HCT116 (cell line): ENCODE measurements around the gene NEDD4L. TPM values are rescaled to one million over a fixed set of nuclear protein-coding genes. Genes with fewer than 3 reads are reported as not detected.

Experiments
- ATAC-seq: fragments of 200-7000 bp; cut with Tn5 transposase; 2 replicates; pipeline ENCODE4 v1.9.1; 2020; ENCODE audit warnings: mild to moderate bottlenecking, moderate library complexity
- BruUV-seq: library from RNA; stranded (reverse); fragments of 400-500 nt; replicated peaks from 2 replicates; lab custom pipeline; 2021; lab: Mats Ljungman, UMichigan
- CTCF ChIA-PET: fragments of 300-600 bp; sonication (Branson Sonifier 250); formaldehyde crosslinking; loops from one replicate; lab custom pipeline; 2021; ENCODE audit warnings: antibody characterized with exemption; lab: Charles Lee
- POLR2A ChIA-PET: fragments of 300-600, 350-600 bp; sonication (Branson Sonifier 250); formaldehyde crosslinking; loops from one replicate; lab custom pipeline; 2021; ENCODE audit warnings: antibody characterized with exemption; lab: Charles Lee
- RAD21 ChIA-PET, 2 experiments: fragments of 300-600 bp; sonication (Branson Sonifier 250); formaldehyde crosslinking; loops; one replicate each; lab custom pipeline; 2023; ENCODE audit warnings: low total read pairs in 2 of 2; ENCODE audit not compliant: uncharacterized antibody in 2 of 2, unreplicated experiment in 2 of 2, low non-redundant PET in 1 of 2; lab: Charles Lee
- DNase-seq: peaks from one replicate; pipeline ENCODE4 v3.0.0-alpha.2; 2010; ENCODE audit warnings: low read depth, low spot score
- H2AFZ ChIP-seq: fragments of 200-600 bp; shearing (Covaris generic), sonication (generic); 2 replicates; pipeline ENCODE4 v1.6.1; 2017; ENCODE audit warnings: low read depth, mixed run types, mixed read lengths, antibody characterized with exemption, low read length; ENCODE audit not compliant: poor library complexity, severe bottlenecking
- H3K27ac ChIP-seq: 2 replicates; pipeline ENCODE4 v1.5.1; 2012; ENCODE audit warnings: low read depth, low read length
- H3K27me3 ChIP-seq: fragments of 200-600 bp; sonication (generic); 2 replicates; pipeline ENCODE4 v1.6.1; 2016; ENCODE audit warnings: mixed run types, low read length, mixed read lengths; ENCODE audit not compliant: insufficient read depth
- H3K36me3 ChIP-seq, 2 experiments: fragments of 200-500 bp in 1 of 2; fragments of 200-600 bp in 1 of 2; sonication (Bioruptor generic) in 1 of 2; sonication (generic) in 1 of 2; 2 replicates each; pipeline versions ENCODE4 v1.5.1 to v1.6.1; 2014 to 2016; ENCODE audit warnings: low read length in 2 of 2, inconsistent platforms in 1 of 2, mixed read lengths in 1 of 2, mixed run types in 1 of 2; ENCODE audit not compliant: insufficient read depth in 2 of 2, control insufficient read depth in 1 of 2
- H3K4me1 ChIP-seq, 2 experiments: fragments of 200-600 bp in 1 of 2; sonication (generic) in 1 of 2; 2 replicates each; pipeline versions ENCODE4 v1.5.1 to v1.6.1; 2012 to 2017; ENCODE audit warnings: low read length in 2 of 2, inconsistent platforms in 1 of 2, mild to moderate bottlenecking in 1 of 2, mixed read lengths in 1 of 2, mixed run types in 1 of 2, moderate library complexity in 1 of 2; ENCODE audit not compliant: insufficient read depth in 2 of 2, control insufficient read depth in 1 of 2
- H3K4me2 ChIP-seq: fragments of 200-600 bp; sonication (generic); 2 replicates; pipeline ENCODE4 v1.6.1; 2017; ENCODE audit warnings: mixed run types, low read length, mixed read lengths
- H3K4me3 ChIP-seq, 2 experiments: fragments of 200-600 bp in 1 of 2; sonication (generic) in 1 of 2; replicated peaks in 1 of 2; 2 replicates each; pipeline ENCODE4 v1.5.1; 2011 to 2016; ENCODE audit warnings: low read length in 2 of 2, control low read depth in 1 of 2, low read depth in 1 of 2, mild to moderate bottlenecking in 1 of 2, mixed read lengths in 1 of 2, mixed run types in 1 of 2
- H3K79me2 ChIP-seq: fragments of 200-600 bp; sonication (generic); 2 replicates; pipeline ENCODE4 v1.6.1; 2017; ENCODE audit warnings: mild to moderate bottlenecking, mixed run types, low read length, moderate library complexity, mixed read lengths; ENCODE audit not compliant: insufficient read depth
- H3K9ac ChIP-seq: fragments of 200-600 bp; sonication (generic); 2 replicates; pipeline ENCODE4 v1.6.1; 2016; ENCODE audit warnings: low read length, mixed read lengths
- H3K9me2 ChIP-seq: fragments of 200-600 bp; sonication (generic), shearing (Covaris generic); 2 replicates; pipeline ENCODE4 v1.6.1; 2017; ENCODE audit warnings: mixed run types, mild to moderate bottlenecking, moderate library complexity; ENCODE audit not compliant: insufficient read depth
- H3K9me3 ChIP-seq, 2 experiments: fragments of 200-500 bp in 1 of 2; fragments of 200-600 bp in 1 of 2; sonication (Bioruptor generic) in 1 of 2; sonication (generic) in 1 of 2; 2 replicates each; pipeline ENCODE4 v1.6.1; 2014 to 2017; ENCODE audit warnings: low read length in 2 of 2, mixed read lengths in 2 of 2, inconsistent platforms in 1 of 2, low read depth in 1 of 2, mild to moderate bottlenecking in 1 of 2, mixed run types in 1 of 2, moderate library complexity in 1 of 2; ENCODE audit not compliant: control insufficient read depth in 1 of 2, insufficient read depth in 1 of 2
- H4K20me1 ChIP-seq: fragments of 200-600 bp; sonication (generic), shearing (Covaris generic); 2 replicates; pipeline ENCODE4 v1.6.1; 2017; ENCODE audit warnings: mixed run types, mild to moderate bottlenecking, moderate library complexity; ENCODE audit not compliant: insufficient read depth
- CBX3 ChIP-seq: IDR thresholded peaks from 2 replicates; pipeline ENCODE4 v1.6.1; 2012; ENCODE audit warnings: low read depth
- CTCF ChIP-seq, 3 experiments: fragments of 200-600 bp in 1 of 3; sonication (generic) in 1 of 3; IDR thresholded peaks in 2 of 3; conservative IDR thresholded peaks in 1 of 3; 2 replicates each; pipeline ENCODE4 v1.5.1; 2012 to 2017; ENCODE audit warnings: low read depth in 2 of 3, low read length in 2 of 3, antibody characterized with exemption in 1 of 3, borderline replicate concordance in 1 of 3, control low read depth in 1 of 3, mild to moderate bottlenecking in 1 of 3, mixed read lengths in 1 of 3, mixed run types in 1 of 3, moderate library complexity in 1 of 3; ENCODE audit not compliant: insufficient read depth in 1 of 3
- EGR1 ChIP-seq: IDR thresholded peaks from 2 replicates; pipeline ENCODE4 v1.6.1; 2012; ENCODE audit warnings: low read depth
- ELF1 ChIP-seq: IDR thresholded peaks from 2 replicates; pipeline ENCODE4 v1.6.1; 2012; ENCODE audit warnings: low read depth, borderline replicate concordance
- EZH2phosphoT487 ChIP-seq: fragments of 200-600 bp; IDR thresholded peaks from 2 replicates; pipeline ENCODE4 v1.6.1; 2018; ENCODE audit warnings: antibody characterized with exemption, borderline replicate concordance
- FOSL1 ChIP-seq: IDR thresholded peaks from 2 replicates; pipeline ENCODE4 v1.6.1; 2012; ENCODE audit warnings: low read depth
- JUND ChIP-seq: IDR thresholded peaks from 2 replicates; pipeline ENCODE4 v1.6.1; 2012
- POLR2A ChIP-seq: IDR thresholded peaks from 2 replicates; pipeline ENCODE4 v1.7.0; 2011; ENCODE audit warnings: borderline replicate concordance; ENCODE audit not compliant: insufficient read depth, insufficient read length; ENCODE audit errors: extremely low read depth
- POLR2AphosphoS5 ChIP-seq: IDR thresholded peaks from 2 replicates; pipeline ENCODE4 v1.6.1; 2011; ENCODE audit warnings: mild to moderate bottlenecking, low read depth, low read length, moderate library complexity
- SRF ChIP-seq: IDR thresholded peaks from 2 replicates; pipeline ENCODE4 v1.6.1; 2012; ENCODE audit warnings: low read depth
- TCF7L2 ChIP-seq: IDR thresholded peaks from 2 replicates; pipeline ENCODE4 v1.7.0; 2011; ENCODE audit warnings: borderline replicate concordance, inconsistent platforms; ENCODE audit not compliant: insufficient read depth, insufficient read length; ENCODE audit errors: extremely low read depth
- ZNF274 ChIP-seq: fragments of 200-500 bp; sonication (Bioruptor generic); IDR thresholded peaks from 2 replicates; pipeline ENCODE4 v1.6.1; 2014; ENCODE audit warnings: mild to moderate bottlenecking, low read depth, low read length, inconsistent platforms
- intact Hi-C: fragments of 100-400 bp; cut with micrococcal nuclease; formaldehyde crosslinking; loops from 2 replicates; pipeline ENCODE4 v1.10.0; 2022
- total RNA-seq: library from RNA; stranded (reverse); gene quantifications from one replicate; pipeline ENCODE4 v1.2.1, GENCODE V29; 2021; ENCODE audit not compliant: unreplicated experiment
- TF ChIP-seq, protein P1 (sequence below): IDR thresholded peaks from 2 replicates; pipeline ENCODE4 v1.6.1; 2012; ENCODE audit warnings: low read depth
- TF ChIP-seq, protein P2 (sequence below): IDR thresholded peaks from 2 replicates; pipeline ENCODE4 v1.6.1; 2012

Gene NEDD4L
- total RNA-seq, 1 experiment from 2014 or later = 41.5 TPM

GRCh38 chr18:58253871-58254270 is 209.8 kb downstream of the NEDD4L start:
- no TSS peak for BruUV-seq
- Histone ChIP-seq H3K4me3 (no peak overlapping the region), H3K4me2 (no peak overlapping the region), H3K27me3 (no peaks in the 10 kb centered on the region), H3K9me2 (no peaks in the 10 kb centered on the region), H3K4me1 (no peaks in the 10 kb centered on the region), H4K20me1 (0 out of 2 replicates have a peak, but pooled peaks cover 4% of the 10 kb centered on the region), H3K9ac (no peak overlapping the region), H3K9me3 (no peaks in the 10 kb centered on the region), H3K36me3 (no peaks in the 10 kb centered on the region), H3K79me2 (no peaks in the 10 kb centered on the region), H2AFZ (no peak overlapping the region), H3K27ac (no peak overlapping the region)
- intact Hi-C loops = no loop called here
- ATAC-seq = no peak
- TF ChIP-seq FOSL1 (no peak), JUND (no peak), TCF7L2 (no peak), POLR2A (no peak), CBX3 (no peak), EZH2phosphoT487 (no peak), POLR2AphosphoS5 (no peak), CTCF (IDR thresholded peaks at IDR 0.05 in 2 of 3, conservative IDR thresholded peaks at IDR 0.05 in 1 of 3; ENCODE audit: borderline replicate concordance in 1 of 3, insufficient read depth in 1 of 3, low read depth in 2 of 3, low read length in 2 of 3) (no peak), ZNF274 (no peak), ELF1 (no peak), EGR1 (no peak), SRF (no peak)
- TF ChIP-seq, protein P1, sequence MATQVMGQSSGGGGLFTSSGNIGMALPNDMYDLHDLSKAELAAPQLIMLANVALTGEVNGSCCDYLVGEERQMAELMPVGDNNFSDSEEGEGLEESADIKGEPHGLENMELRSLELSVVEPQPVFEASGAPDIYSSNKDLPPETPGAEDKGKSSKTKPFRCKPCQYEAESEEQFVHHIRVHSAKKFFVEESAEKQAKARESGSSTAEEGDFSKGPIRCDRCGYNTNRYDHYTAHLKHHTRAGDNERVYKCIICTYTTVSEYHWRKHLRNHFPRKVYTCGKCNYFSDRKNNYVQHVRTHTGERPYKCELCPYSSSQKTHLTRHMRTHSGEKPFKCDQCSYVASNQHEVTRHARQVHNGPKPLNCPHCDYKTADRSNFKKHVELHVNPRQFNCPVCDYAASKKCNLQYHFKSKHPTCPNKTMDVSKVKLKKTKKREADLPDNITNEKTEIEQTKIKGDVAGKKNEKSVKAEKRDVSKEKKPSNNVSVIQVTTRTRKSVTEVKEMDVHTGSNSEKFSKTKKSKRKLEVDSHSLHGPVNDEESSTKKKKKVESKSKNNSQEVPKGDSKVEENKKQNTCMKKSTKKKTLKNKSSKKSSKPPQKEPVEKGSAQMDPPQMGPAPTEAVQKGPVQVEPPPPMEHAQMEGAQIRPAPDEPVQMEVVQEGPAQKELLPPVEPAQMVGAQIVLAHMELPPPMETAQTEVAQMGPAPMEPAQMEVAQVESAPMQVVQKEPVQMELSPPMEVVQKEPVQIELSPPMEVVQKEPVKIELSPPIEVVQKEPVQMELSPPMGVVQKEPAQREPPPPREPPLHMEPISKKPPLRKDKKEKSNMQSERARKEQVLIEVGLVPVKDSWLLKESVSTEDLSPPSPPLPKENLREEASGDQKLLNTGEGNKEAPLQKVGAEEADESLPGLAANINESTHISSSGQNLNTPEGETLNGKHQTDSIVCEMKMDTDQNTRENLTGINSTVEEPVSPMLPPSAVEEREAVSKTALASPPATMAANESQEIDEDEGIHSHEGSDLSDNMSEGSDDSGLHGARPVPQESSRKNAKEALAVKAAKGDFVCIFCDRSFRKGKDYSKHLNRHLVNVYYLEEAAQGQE = no peak
- TF ChIP-seq, protein P2, sequence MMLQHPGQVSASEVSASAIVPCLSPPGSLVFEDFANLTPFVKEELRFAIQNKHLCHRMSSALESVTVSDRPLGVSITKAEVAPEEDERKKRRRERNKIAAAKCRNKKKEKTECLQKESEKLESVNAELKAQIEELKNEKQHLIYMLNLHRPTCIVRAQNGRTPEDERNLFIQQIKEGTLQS = no peak
- POLR2A ChIA-PET = no interaction called here
- CTCF ChIA-PET = interaction anchor here (0.7 kb wide), 1 partner anchor 19 kb away, joined by 3 read pairs; no protein-coding TSS in a partner anchor
- DNase-seq = no peak
- RAD21 ChIA-PET = no interaction called here
